Trophoblast cell (in vitro differentiated cells and primary cell): ENCODE data around the gene KLF7.

Experiments used
- DNase-seq, 2 donors: peaks; one replicate each; pipeline ENCODE4 v3.0.0-alpha.2; 2016
- H2AFZ ChIP-seq: 2 replicates; pipeline ENCODE4 v1.6.1; 2013; ENCODE audit warnings: low read length, moderate library complexity, mild to moderate bottlenecking; ENCODE audit not compliant: insufficient read depth, poor library complexity
- H2AK5ac ChIP-seq: 2 replicates; pipeline ENCODE4 v1.6.1; 2013; ENCODE audit warnings: mild to moderate bottlenecking, low read length
- H2BK120ac ChIP-seq: 2 replicates; pipeline ENCODE4 v1.6.1; 2013; ENCODE audit warnings: low read length, mild to moderate bottlenecking, moderate library complexity; ENCODE audit not compliant: insufficient read depth, poor library complexity
- H2BK12ac ChIP-seq: 2 replicates; pipeline ENCODE4 v1.6.1; 2013; ENCODE audit warnings: mild to moderate bottlenecking, low read length, moderate library complexity
- H2BK5ac ChIP-seq: 2 replicates; pipeline ENCODE4 v1.6.1; 2013; ENCODE audit warnings: low read length, low read depth, moderate library complexity, mild to moderate bottlenecking; ENCODE audit not compliant: poor library complexity
- H3K14ac ChIP-seq: 2 replicates; pipeline ENCODE4 v1.6.1; 2013; ENCODE audit warnings: mild to moderate bottlenecking, low read length
- H3K18ac ChIP-seq: 2 replicates; pipeline ENCODE4 v1.6.1; 2013; ENCODE audit warnings: mild to moderate bottlenecking, low read length
- H3K23ac ChIP-seq: 2 replicates; pipeline ENCODE4 v1.6.1; 2013; ENCODE audit warnings: low read length
- H3K27ac ChIP-seq: 2 replicates; pipeline ENCODE4 v1.5.1; 2013; ENCODE audit warnings: low read depth, mild to moderate bottlenecking, inconsistent platforms, low read length, moderate library complexity
- H3K27me3 ChIP-seq: 2 replicates; pipeline ENCODE4 v1.6.1; 2013; ENCODE audit warnings: inconsistent platforms, mild to moderate bottlenecking, low read length, moderate library complexity; ENCODE audit not compliant: insufficient read depth
- H3K36me3 ChIP-seq, 2 experiments: 1 replicate in 1 of 2; 2 replicates in 1 of 2; pipeline ENCODE4 v1.6.1; 2013; ENCODE audit warnings: low read length in 2 of 2, mild to moderate bottlenecking in 2 of 2, moderate library complexity in 1 of 2; ENCODE audit not compliant: insufficient read depth in 2 of 2, control insufficient read depth in 1 of 2
- H3K4ac ChIP-seq: 2 replicates; pipeline ENCODE4 v1.6.1; 2013; ENCODE audit warnings: low read depth, mild to moderate bottlenecking, low read length, moderate library complexity
- H3K4me1 ChIP-seq, 2 experiments: 1 replicate in 1 of 2; 2 replicates in 1 of 2; pipeline ENCODE4 v1.6.1; 2013; ENCODE audit warnings: low read length in 2 of 2, mild to moderate bottlenecking in 2 of 2, moderate library complexity in 1 of 2; ENCODE audit not compliant: insufficient read depth in 2 of 2, control insufficient read depth in 1 of 2
- H3K4me2 ChIP-seq: 2 replicates; pipeline ENCODE4 v1.6.1; 2013; ENCODE audit warnings: inconsistent platforms, mild to moderate bottlenecking, low read length, moderate library complexity
- H3K4me3 ChIP-seq: 2 replicates; pipeline ENCODE4 v1.5.1; 2013; ENCODE audit warnings: mild to moderate bottlenecking, low read depth, low read length, inconsistent platforms
- H3K79me1 ChIP-seq: one replicate; pipeline ENCODE4 v1.6.1; 2013; ENCODE audit warnings: low read length
- H3K79me2 ChIP-seq: 2 replicates; pipeline ENCODE4 v1.6.1; 2013; ENCODE audit warnings: low read length, mild to moderate bottlenecking; ENCODE audit not compliant: control insufficient read depth, insufficient read depth, poor library complexity
- H3K9ac ChIP-seq: 2 replicates; pipeline ENCODE4 v1.6.1; 2013; ENCODE audit warnings: mild to moderate bottlenecking, low read length
- H3K9me3 ChIP-seq: 2 replicates; pipeline ENCODE4 v1.6.1; 2013; ENCODE audit warnings: low read depth, mild to moderate bottlenecking, control low read depth, inconsistent platforms, low read length; ENCODE audit not compliant: insufficient read depth
- H4K12ac ChIP-seq: 2 replicates; pipeline ENCODE4 v1.6.1; 2013; ENCODE audit warnings: low read depth, mild to moderate bottlenecking, low read length, moderate library complexity
- H4K8ac ChIP-seq: 2 replicates; pipeline ENCODE4 v1.6.1; 2013; ENCODE audit warnings: low read depth, mild to moderate bottlenecking, low read length, moderate library complexity
- H4K91ac ChIP-seq: one replicate; pipeline ENCODE4 v1.6.1; 2013; ENCODE audit warnings: low read depth, mild to moderate bottlenecking, low read length, moderate library complexity
- WGBS: extraction: QIAGEN DNeasy Blood & Tissue Kit; methylation state at CpG from one replicate; pipeline ENCODE4 v1.1.7; 2013; ENCODE audit warnings: missing lambda C conversion rate; ENCODE audit not compliant: insufficient read length, insufficient coverage; ENCODE audit errors: extremely low coverage; 5-methylcytosine and 5-hydroxymethylcytosine counted together

The KLF7 gene

DNA sequence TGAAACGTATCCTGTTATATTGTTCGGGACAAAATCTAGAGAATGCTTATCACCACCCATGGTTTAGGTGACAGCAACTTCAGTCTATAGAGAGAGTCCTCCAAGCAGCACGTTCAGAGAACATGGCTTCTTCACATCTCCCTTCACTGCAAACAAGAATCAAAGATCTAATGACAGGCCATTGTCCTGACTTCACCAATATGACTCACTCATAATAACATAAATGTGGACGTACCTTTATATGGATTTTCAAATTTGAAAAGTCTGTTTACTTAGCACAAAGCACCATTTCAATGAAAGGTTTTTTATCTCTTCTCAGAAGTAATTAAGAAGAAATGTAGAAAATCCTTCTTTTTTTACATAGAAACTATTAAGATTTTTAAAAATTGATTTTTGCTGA lies 46.7 kb downstream of the KLF7 start:
- Histone ChIP-seq H3K9me3 (no peaks in the 10 kb centered on the region), H2BK12ac (no peak overlapping the region), H4K12ac (no peak overlapping the region), H3K9ac (no peak overlapping the region), H3K4me1 (peaks cover 5 to 9% of the 10 kb centered on the region in 2 experiments), H3K4me3 (no peak overlapping the region), H2BK120ac (no peak overlapping the region), H3K27me3 (no peaks in the 10 kb centered on the region), H3K18ac (no peak overlapping the region), H3K4ac (no peak overlapping the region), H3K23ac (no peak overlapping the region), H3K27ac (no peak overlapping the region), H3K14ac (no peak overlapping the region), H3K79me1 (peaks cover 2% of the 10 kb centered on the region), H2AK5ac (no peak overlapping the region), H3K4me2 (no peak overlapping the region), H2BK5ac (no peak overlapping the region), H3K79me2 (no peaks in the 10 kb centered on the region), H2AFZ (no peak overlapping the region), H3K36me3 (peaks cover 6 to 8% of the 10 kb centered on the region in 2 experiments), H4K8ac (no peak overlapping the region), H4K91ac (no peak overlapping the region)
- no CpG with 5 or more reads among the region's 4 CpGs for WGBS
- no peak for DNase-seq

DNA sequence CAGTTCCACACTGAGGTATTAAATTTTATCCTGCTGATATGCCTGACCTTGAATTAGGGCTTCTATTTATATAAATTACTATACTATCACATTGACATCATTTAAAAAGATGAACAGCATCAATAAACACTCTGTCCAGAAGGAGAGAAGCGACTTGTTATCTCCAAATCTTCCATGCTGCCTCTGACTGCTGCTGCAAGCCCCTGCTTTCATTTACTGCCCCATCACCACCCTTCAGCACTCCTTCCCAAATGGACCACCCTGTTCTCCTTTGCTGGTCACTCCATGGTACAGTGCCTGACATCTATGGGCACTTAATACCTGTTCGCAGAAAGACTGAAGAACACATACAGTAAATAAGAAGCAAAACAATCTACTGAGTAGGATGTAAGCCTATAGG lies 48.1 kb downstream of the KLF7 start:
- H4K91ac ChIP-seq = no peak overlapping the region
- no CpG with 5 or more reads among the region's 2 CpGs for whole genome bisulfite sequencing
- H3K36me3 ChIP-seq = no peaks in the 10 kb centered on the region
- H3K9ac ChIP-seq = no peak overlapping the region
- H2BK12ac ChIP-seq = no peak overlapping the region
- H3K9me3 ChIP-seq = no peaks in the 10 kb centered on the region
- no peak overlapping the region for H3K4me3 ChIP-seq
- no peak overlapping the region for H3K27ac ChIP-seq
- H2AK5ac ChIP-seq = no peak overlapping the region
- no peak overlapping the region for H3K14ac ChIP-seq
- H3K4ac ChIP-seq = no peak overlapping the region
- peaks cover 5 to 9% of the 10 kb centered on the region in 2 experiments for H3K4me1 ChIP-seq
- no peak overlapping the region for H3K23ac ChIP-seq
- H3K27me3 ChIP-seq = no peaks in the 10 kb centered on the region
- H2AFZ ChIP-seq = no peak overlapping the region
- H3K18ac ChIP-seq = no peak overlapping the region
- no peak overlapping the region for H4K12ac ChIP-seq
- no peak for DNase-seq
- no peak overlapping the region for H2BK120ac ChIP-seq
- H3K79me2 ChIP-seq = no peaks in the 10 kb centered on the region
- H3K79me1 ChIP-seq = peaks cover 2% of the 10 kb centered on the region
- no peak overlapping the region for H3K4me2 ChIP-seq
- H4K8ac ChIP-seq = no peak overlapping the region
- H2BK5ac ChIP-seq = no peak overlapping the region

DNA sequence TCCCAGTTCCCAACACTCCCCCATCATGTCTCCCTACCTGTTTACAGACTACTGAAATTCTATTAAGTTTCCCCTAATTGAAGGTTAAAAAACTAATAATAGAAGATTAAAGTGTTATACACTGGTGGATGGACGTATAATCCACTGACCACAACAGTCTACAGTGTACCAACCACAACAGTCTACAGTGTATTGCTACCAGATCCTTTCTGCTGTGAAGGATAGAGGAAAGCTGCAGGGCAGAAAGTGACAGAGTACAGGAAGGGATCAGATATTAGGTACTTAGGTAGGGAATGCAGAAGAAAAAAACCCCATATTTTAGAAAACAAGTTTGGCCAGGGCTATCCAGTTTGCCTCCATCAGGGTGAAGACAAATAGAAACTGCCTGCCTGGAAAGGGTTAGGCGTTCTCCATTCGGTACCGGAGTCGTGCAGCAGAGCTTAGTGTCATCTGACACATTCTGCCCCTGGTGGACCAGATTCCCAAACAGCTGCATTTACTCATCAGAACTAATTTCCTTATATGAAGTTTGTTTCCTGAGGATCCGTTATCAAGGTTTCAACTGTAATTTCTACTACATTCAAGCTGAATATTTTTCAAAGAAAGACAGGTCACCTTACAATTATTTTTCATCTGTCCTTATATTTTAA lies 49.9 kb downstream of the KLF7 start:
- Histone ChIP-seq H3K9me3 (no peaks in the 10 kb centered on the region), H3K27ac (no peak overlapping the region), H3K27me3 (no peaks in the 10 kb centered on the region), H3K4me3 (no peak overlapping the region), H3K36me3 (no peaks in the 10 kb centered on the region), H3K79me1 (no peaks in the 10 kb centered on the region), H2BK12ac (no peak overlapping the region), H3K79me2 (no peaks in the 10 kb centered on the region), H2BK120ac (no peak overlapping the region), H3K4me2 (no peak overlapping the region), H2BK5ac (no peak overlapping the region), H4K91ac (no peak overlapping the region), H2AK5ac (no peak overlapping the region), H3K18ac (no peak overlapping the region), H3K23ac (no peak overlapping the region), H3K9ac (no peak overlapping the region), H3K4ac (no peak overlapping the region), H2AFZ (no peak overlapping the region), H4K8ac (no peak overlapping the region), H3K14ac (no peak overlapping the region), H4K12ac (no peak overlapping the region), H3K4me1 (no peaks in the 10 kb centered on the region)
- WGBS = no CpG with 5 or more reads among the region's 6 CpGs
- no peak for DNase-seq

DNA sequence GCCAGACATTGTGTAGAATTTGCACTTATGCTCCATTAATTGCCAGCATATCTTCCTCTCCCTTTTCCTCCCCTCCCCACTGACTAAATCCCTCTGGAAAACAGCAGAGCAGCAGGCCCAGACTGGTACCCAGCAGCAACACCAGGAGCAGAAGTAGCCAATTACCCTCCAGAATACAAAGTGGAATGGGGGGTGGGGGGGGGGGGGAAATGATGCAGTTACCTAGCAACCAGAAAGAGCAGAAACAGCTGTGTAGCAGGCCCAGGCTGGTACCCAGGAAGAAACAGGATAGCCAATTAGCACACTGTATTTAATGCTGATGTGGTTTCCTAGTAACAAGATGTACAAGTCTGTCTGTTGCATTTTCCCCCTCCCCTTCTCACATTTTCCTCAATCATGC lies 52.3 kb downstream of the KLF7 start:
- H2AFZ ChIP-seq = no peak overlapping the region
- DNase-seq = no peak
- H3K36me3 ChIP-seq = peaks cover 0 to 3% of the 10 kb centered on the region in 2 experiments
- no peaks in the 10 kb centered on the region for H3K27me3 ChIP-seq
- no peaks in the 10 kb centered on the region for H3K4me1 ChIP-seq
- H3K79me1 ChIP-seq = no peaks in the 10 kb centered on the region
- H2BK5ac ChIP-seq = no peak overlapping the region
- H4K91ac ChIP-seq = no peak overlapping the region
- H3K18ac ChIP-seq = no peak overlapping the region
- no peak overlapping the region for H4K12ac ChIP-seq
- H3K4me2 ChIP-seq = no peak overlapping the region
- no peak overlapping the region for H2BK12ac ChIP-seq
- H3K9me3 ChIP-seq = no peaks in the 10 kb centered on the region
- no peak overlapping the region for H2AK5ac ChIP-seq
- H3K4ac ChIP-seq = no peak overlapping the region
- H4K8ac ChIP-seq = no peak overlapping the region
- H3K14ac ChIP-seq = no peak overlapping the region
- H3K23ac ChIP-seq = no peak overlapping the region
- H3K4me3 ChIP-seq = no peak overlapping the region
- H3K79me2 ChIP-seq = no peaks in the 10 kb centered on the region
- no peak overlapping the region for H3K27ac ChIP-seq
- no peak overlapping the region for H3K9ac ChIP-seq
- H2BK120ac ChIP-seq = no peak overlapping the region
